ENCODE results near the gene PRSS36. TPM values are rescaled to one million over a fixed set of nuclear protein-coding genes. Genes with fewer than 3 reads are reported as not detected.
"Not testable (repeated sequence)": the region's sequence is repeated elsewhere in the genome, so short reads cannot be mapped to it uniquely, and the experiment has no call there.

PRSS36 gene
- total RNA-seq, 1 donor from 2014 or later: 1.3 TPM

DNA sequence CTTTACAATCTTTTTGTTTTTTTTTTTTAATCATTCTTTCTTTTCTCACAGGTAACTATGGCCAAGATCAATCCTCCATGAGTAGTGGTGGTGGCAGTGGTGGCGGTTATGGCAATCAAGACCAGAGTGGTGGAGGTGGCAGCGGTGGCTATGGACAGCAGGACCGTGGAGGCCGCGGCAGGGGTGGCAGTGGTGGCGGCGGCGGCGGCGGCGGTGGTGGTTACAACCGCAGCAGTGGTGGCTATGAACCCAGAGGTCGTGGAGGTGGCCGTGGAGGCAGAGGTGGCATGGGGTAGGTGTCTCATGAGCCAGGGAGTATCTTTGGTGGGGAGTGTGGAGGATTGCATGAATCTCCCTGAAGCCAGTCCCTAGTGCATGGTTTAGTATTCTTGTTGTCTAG lies 35.0 kb upstream of the PRSS36 start:
- intact Hi-C loops (cut with micrococcal nuclease): loop anchor here (5.0 kb wide), 2 partner anchors 153 to 167 kb away; partner anchors contain the start of gene STX4

DNA sequence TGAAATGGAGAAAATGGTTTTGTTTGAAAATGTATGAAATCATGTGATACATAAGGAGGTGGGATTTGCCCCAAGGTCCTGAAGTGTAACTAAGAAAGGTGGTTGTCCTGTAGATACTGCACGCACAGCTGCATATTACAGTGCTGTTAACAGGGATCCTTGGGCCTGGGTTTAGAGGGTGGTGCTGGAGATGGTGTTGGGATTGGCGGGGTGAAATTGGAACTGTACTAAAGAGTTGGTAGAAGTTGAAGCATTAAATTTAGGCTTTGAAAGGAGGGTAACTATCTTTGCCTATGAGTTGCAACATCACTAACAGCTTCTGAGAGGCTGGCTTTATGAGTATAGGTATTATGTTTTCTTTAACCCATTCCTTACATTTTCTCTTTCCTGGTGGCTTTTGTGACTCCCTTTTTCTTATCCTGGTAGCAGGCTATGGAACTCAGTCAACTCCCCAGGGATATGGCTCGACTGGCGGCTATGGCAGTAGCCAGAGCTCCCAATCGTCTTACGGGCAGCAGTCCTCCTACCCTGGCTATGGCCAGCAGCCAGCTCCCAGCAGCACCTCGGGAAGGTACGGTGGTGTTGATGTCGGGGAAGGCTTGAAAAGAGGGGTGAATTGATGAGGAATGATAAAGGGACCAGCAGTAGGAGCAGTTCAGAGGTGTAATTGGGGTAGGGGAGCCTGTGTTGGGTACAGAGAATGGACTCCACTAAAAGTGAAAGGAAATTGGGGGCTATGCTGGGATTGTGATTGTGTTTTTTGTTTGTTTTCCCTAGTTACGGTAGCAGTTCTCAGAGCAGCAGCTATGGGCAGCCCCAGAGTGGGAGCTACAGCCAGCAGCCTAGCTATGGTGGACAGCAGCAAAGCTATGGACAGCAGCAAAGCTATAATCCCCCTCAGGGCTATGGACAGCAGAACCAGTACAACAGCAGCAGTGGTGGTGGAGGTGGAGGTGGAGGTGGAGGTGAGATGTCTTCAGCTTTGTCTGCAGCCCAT lies 33.9 kb upstream of the PRSS36 start:
- intact Hi-C loops (cut with micrococcal nuclease): loop anchor here (5.0 kb wide), 2 partner anchors 151 to 169 kb away; partner anchors contain the start of gene STX4

DNA sequence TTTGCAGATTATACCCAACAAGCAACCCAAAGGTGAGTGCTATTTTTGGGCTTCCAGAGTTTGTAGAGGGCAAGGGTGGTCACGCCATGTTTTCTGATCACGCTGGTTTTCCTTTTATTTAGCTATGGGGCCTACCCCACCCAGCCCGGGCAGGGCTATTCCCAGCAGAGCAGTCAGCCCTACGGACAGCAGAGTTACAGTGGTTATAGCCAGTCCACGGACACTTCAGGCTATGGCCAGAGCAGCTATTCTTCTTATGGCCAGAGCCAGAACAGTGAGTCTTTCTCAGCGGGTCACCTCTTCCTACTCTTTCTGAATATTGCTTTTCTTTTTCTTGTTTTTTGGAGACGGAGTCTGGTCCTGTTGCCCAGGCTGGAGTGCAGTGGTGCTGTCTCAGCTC lies 32.5 kb upstream of the PRSS36 start:
- intact Hi-C loops (cut with micrococcal nuclease): loop anchor here (5.0 kb wide), 2 partner anchors 150 to 170 kb away; partner anchors contain the start of gene STX4

DNA sequence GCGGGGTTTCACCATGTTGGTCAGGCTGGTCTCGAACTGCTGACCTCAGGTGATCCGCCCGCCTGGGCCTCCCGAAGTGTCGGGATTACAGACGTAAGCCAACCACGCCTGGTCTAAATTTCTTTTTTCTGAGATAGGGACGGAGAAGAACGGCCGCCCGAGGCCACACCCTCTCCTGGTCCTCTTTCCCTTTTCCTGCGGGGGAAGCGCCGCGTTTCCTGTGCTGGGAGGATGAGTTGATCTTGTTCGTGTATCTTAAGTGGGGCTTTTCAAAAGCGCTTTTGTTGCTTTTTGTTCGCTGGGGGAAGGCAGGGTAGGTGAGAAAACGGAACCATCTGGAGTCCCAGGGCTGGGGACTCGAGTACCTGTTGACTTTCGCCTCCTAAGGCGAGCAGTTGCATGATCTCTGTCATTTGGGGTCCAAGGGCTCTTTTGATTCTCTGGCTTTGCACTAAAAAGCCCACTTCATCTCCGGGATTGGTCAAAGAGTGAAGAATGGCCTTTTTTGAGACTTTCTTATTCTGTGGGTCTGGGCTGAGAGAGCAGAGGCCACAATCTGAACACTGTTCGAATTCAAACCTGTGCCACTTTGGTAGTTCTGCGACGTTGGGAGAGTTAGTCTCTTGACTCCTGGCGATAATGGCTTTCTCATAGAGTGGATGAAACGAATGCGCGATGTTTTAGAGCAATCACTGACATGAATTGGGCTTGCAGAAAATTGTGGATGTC lies 31.4 kb upstream of the PRSS36 start:
- intact Hi-C loops (cut with micrococcal nuclease): loop anchor here (2.0 to 5.0 kb wide), 3 partner anchors 64 to 171 kb away; partner anchors contain the start of genes KAT8 and STX4

DNA sequence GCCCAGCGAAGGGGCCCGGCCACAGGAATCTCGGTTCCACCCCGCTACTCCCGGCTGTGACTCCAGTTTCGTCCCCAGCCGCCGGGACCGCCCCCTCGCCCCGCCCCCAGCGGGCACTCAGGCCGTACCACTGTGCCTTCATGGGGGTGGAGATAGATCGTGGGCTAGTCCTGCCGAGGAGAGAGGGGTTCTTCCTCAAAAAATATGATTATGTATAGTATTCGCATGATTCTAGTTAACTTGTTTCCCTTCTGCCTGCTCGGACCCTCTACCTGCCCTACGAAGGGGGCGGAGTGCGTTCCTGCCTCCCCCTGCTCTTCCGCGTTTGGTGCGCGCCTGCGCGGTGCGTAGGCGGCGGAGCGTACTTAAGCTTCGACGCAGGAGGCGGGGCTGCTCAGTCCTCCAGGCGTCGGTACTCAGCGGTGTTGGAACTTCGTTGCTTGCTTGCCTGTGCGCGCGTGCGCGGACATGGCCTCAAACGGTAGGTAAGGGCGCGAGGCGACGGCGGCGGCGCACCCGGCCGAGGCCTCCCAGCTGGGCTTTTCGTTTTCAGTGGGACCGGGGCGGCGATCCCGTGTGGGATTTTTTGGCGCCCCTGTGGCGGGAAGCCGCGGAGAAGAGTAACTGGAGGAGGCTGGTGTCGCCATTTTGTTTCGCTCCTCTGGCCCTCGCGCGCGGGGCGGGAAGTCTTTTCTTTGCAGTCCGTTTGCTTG lies 30.0 kb upstream of the PRSS36 start, which contains the start of gene FUS:
Gene FUS, plus strand, starts transcription at position 393 of the 713 bp plus-strand sequence. Its CDS starts 76 bp downstream, at position 469.
- intact Hi-C loops (cut with micrococcal nuclease): loop anchor here (1.0 to 5.0 kb wide), 10 partner anchors 21 to 697 kb away; partner anchors contain the start of genes ARMC5, KAT8, SETD1A and STX4

DNA sequence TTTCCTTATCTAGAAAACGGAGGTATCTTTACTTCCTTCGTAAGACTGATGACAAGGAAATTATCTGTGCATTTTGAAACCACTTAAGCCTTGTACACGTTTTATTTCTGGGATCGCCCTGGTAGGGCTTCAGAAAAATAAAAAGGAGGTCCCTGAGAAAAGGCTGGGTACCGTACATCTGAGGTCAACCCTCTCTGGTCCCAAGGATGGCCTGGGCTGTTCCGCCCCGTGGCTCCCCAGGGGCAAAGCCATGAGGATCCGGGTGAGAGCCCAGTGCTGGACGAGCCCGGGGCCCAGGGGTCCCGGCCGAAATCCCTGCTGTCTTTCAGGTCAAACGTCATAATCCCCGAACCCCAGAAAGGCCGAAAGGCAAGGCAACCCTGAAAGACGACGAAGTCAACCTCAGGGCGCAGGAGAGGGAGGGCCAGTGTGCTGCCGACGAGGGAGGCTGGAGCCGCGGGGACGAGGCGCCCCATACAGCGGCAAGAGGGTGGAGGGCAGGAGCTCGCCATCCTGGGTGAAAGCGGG lies 29.4 kb upstream of the PRSS36 start:
- intact Hi-C loops (cut with micrococcal nuclease): loop anchor here (1.0 to 5.0 kb wide), 2 partner anchors 22 to 698 kb away; no protein-coding TSS in a partner anchor

DNA sequence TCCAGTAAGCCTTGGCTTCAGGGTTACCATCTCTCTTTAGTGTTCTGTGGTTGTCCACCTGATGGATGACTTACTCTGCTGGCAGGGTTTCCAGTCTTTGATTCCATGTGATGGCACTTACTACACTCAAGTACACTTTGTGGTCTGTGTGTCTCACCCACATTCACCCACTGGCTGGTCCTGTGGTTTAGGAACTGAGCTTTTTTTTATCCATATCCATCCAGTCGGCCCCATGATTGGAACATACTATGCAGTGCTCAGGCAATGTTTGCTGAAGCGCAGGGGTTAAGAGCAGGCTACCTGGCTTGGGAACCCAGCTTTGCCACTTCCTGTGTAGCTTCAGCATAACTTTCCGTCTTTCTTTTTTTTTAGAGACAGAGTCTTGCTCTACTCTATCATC lies 27.3 kb upstream of the PRSS36 start:
- intact Hi-C loops (cut with micrococcal nuclease): loop anchor here (5.0 kb wide), 1 partner anchor 700 kb away; no protein-coding TSS in a partner anchor

DNA sequence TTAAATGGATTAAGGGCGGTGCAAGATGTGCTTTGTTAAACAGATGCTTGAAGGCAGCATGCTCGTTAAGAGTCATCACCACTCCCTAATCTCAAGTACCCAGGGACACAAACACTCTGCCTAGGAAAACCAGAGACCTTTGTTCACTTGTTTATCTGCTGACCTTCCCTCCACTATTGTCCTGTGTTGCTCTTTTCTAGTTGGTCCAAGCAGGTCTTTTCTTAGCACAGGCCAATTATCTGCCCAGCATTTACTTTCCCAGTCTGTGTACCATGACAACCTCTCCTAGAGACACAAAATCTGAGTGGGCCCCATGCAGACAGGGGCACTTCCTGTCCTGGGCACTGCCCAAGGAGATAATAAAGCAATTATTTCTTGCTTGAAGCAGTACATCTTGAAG lies 20.2 kb upstream of the PRSS36 start:
- intact Hi-C loops (cut with micrococcal nuclease): not testable (repeated sequence)

DNA sequence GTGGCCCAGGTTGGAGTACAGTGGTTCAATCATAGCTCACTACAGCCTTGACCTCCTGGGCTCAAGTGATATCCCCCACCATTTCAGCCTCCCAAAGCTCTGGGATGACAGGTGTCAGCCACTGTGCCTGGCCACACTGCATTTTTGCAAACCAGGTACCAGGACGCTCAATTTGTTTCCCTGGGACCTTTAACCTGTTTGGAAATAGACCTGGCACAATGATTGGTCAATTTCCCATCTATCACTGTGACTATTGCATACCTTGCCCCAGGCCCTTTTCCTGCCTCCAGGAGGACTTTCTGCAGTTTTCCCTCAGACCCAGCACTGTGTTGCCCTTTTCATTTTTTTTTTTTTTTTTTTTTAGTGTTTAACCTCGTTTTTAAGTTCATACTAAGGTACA lies 19.0 kb upstream of the PRSS36 start:
- intact Hi-C loops (cut with micrococcal nuclease): no loop called here

DNA sequence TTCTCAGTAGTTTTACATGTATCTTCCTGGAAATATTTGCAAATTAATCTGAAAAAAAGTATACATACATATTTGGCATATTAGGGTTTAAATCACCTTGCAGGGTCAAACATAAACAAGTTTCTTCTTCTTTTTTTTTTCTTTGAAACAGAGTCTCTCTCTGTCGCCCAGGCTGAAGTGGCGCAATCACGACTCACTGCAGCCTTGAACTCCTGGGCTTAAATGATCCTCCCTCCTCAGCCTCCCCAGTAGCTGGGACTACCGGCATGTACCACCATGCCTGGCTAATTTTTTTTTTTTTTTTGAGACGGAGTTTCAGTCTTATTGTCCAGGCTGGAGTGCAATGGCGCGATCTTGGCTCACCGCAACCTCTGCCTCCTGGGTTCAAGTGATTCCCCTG lies 17.4 kb upstream of the PRSS36 start:
- intact Hi-C loops (cut with micrococcal nuclease): no loop called here

DNA sequence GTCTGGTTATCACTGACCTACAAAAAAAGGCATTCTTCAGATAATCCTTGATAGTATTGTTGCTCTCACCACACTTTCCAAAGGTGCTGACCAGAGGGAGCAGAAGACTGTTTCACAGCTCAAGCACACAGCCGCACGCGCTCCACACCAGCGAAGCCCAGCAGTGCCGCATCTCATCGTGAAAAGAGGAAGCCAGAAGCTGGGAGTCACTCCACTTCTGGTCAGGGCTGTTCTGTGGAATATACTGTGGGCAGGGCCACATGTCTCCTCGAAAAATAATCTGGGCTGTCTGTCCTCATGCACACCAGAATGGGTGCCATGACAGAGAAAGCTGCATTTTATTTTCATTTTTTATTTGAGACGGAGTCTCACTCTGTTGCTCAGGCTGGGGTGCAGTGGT lies 7.3 kb upstream of the PRSS36 start:
- intact Hi-C loops (cut with micrococcal nuclease): no loop called here

DNA sequence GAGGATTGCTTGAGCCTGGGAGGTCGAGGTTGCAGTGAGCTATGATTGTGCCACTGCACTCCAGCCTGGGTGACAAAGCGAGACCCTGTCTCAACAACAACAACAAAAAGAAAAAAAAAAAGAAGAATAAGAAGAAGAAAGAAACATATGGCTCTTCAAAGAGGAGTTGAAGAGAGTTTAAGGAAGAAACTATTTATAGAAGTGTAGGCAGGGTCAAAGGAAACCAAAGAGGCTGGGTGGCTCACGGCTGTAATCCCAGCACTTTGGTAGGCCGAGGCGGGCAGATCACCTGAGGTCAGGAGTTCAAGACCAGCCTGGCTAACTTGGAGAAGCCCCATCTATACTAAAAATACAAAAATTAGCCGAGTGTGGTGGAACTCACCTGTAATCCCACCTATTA lies 1.1 kb upstream of the PRSS36 start:
- intact Hi-C loops (cut with micrococcal nuclease): not testable (repeated sequence)

DNA sequence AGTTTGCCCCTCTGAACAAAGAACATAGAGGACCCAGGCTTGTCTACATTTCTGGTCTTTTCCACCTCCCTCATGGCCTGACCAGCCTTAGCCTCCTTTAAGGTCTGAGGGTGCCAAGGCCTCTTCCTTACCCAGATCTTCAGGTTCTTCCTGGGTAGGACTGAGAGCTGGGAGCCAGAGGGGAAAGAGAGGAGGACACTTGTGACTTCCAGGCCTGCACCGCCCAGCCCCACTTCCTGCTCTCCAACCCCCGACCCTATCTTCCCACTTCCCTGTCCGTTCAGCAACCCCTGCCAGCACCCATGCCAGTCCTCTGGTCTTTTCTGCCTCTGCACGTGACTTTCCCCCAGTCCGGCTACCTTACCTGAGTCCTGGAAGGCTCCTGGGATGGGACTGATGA lies 534 bp downstream of the PRSS36 start:
- intact Hi-C loops (cut with micrococcal nuclease): no loop called here

DNA sequence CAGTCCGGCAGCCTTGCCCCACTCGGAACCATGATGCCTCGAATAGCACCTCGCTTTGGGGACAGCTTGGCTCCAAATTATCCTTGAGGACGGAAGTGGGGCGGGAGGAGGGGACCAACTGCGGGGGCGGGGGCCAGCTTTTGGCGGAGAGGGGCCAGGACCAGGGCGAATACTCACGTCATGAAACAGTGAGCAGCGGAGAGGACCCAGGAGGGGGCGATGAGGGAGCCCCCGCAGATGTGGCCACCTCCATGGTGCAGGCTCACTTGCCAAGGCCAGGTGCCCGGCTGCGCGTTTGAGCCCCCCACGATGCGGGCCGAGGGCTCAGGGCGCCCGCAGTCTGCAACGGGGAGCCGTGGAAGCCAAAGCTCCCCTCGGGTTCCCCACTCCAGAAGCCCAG lies 970 bp downstream of the PRSS36 start:
- intact Hi-C loops (cut with micrococcal nuclease): no loop called here

DNA sequence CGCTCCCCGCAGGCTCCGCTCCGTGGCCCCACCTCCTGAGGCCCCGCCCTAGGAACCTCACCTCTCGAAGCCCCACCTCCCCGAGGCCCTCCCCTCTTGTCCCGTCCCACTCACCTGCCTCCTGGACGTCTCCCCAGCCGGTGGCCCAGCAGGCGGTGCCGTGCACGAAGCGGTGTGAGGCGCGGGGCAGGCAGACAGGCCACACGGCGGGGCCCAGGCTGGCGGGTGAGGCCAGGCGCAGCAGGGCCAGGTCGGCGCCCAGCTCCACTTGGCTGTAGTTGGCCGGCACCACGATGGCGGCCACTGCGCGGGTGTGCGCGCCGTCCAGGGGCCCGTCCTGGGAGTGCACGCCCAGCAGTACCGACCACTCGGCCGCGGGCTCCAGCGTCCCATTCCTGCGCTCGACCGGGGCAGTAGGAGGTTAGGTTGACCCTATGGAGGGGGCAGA lies 1.6 kb downstream of the PRSS36 start:
- intact Hi-C loops (cut with micrococcal nuclease): no loop called here

DNA sequence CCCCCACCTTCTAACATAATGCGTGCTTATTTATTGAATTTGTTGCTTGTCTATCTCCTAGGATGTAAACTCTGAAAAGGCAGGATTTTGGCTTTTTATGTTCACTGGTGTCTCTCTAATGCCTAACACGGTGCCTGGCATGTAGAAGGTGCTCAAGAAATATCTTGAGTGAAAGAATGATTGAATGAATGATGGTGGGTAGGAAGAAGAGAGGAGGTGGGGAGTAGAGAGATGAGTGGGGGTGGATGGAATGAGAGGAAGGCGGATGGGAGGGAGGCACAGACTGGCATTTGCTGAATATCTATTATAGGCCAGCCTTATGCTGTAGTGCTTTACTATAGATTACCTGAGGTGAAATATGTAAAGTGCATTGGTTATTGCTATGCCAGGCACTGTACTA lies 2.3 kb downstream of the PRSS36 start:
- intact Hi-C loops (cut with micrococcal nuclease): no loop called here

DNA sequence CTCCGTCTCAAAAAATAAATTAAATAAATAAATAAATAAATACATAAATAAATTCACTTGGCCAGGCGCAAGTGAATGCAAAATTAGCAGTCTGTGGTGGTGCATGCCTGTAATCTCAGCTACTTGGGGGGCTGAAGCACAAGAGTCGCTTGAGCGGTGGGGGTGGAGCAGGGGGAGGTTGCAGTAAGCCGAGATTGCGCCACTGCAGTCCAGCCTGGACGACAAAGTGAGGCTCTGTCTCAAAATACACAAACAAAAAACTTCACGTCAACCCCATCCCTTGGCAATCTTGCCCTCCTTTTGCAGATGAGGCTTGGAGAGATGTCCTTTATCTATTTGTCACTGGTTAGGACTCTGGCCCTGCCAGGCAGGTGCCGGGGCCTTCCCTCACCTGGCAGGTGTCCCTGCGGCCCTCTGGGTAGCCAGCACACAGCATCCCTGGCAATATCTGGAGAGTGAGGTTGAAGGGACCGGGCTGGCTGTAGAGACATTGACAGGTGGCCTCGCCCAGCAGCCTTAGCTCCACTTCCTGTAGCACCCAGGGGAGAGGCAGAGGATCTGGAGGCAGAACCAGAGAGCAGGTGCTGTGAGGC lies 4.4 kb downstream of the PRSS36 start:
- intact Hi-C loops (cut with micrococcal nuclease): no loop called here

DNA sequence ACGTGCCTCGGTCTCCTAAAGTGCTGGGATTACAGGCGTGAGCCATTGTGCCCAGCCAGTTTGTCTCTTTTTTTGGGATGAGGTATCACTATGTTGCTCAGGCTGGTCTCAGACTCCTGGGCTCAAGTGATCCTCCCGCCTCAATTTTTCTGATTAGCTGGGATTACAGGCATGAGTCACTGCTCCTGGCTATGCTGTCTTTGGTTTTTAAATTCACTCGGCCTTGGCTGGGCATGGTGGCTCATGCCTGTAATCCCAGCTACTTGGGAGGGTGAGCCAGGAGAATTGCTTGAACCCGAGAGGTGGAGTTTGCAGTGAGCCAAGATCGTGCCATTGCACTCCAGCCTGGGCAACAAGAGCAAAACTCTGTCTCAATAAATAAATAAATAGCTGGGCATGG lies 5.4 kb downstream of the PRSS36 start:
- intact Hi-C loops (cut with micrococcal nuclease): loop anchor here (5.0 kb wide), 1 partner anchor 238 kb away; no protein-coding TSS in a partner anchor

DNA sequence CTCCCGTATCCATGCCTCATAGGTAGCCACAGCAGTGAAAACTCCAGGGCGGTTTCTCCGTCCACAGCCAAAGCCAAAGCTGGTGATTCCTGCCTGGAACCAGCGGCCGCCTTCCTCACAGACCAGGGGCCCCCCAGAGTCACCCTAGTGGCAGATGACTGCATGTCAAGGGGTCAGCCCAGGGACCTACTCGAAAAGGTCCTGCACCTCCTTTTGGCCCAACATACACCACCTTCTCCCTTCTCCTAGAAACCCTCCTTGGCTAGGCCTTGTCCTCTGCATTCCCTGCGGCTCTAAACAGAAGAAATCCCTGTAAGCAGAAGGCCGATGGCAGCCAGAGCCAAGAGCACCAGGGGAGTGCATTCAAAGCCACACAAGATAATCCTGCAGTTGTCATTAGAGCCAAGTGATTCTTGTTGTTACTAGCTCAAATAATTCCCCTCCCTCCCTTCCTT lies 6.1 kb downstream of the PRSS36 start:
- intact Hi-C loops (cut with micrococcal nuclease): loop anchor here (2.0 to 5.0 kb wide), 2 partner anchors 35 to 239 kb away; partner anchors contain the start of gene BCKDK

Measured in T-helper 2 cell treated with Interferon-gamma antibody and Interleukin-4, amounts not matched to agents 100 ng/mL and 5 ng/mL, for 36 hours (primary cell).